ENCODE measurements around the gene DNAH3.

GRCh38 chr16:21192991-21193390, 42.3 kb upstream of the DNAH3 start:
- TF ChIP-seq CTCF (IDR thresholded peaks at IDR 0.05; ENCODE audit: low read depth, low read length) = no peak
- no peak for TF ChIP-seq POLR2A (IDR thresholded peaks at IDR 0.05; ENCODE audit: extremely low read depth, insufficient read length)
- TF ChIP-seq, protein P1, sequence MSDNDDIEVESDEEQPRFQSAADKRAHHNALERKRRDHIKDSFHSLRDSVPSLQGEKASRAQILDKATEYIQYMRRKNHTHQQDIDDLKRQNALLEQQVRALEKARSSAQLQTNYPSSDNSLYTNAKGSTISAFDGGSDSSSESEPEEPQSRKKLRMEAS (IDR thresholded peaks at IDR 0.05; ENCODE audit: low read depth, low read length) = no peak
- no peak for TF ChIP-seq MYC (IDR thresholded peaks at IDR 0.05; ENCODE audit: low read depth, low read length)

Data from NB4 (cell line).